Activated CD8-positive, alpha-beta T cell treated with anti-CD3 and anti-CD28 coated beads for 36 hours (primary cell): ENCODE results near the gene GPR85. TPM values are rescaled to one million over a fixed set of nuclear protein-coding genes. Genes with fewer than 3 reads are reported as not detected.
A peak's percentile ranks its signal among the peaks of the same experiment; 100 is the strongest.

Experiments
- ATAC-seq: fragments of 200-7000 bp; cut with Tn5 transposase; one replicate; pipeline ENCODE4 v1.10.0; 2021; ENCODE audit warnings: mild to moderate bottlenecking, moderate library complexity
- CTCF ChIA-PET: fragments of 350-600 bp; sonication (Branson Sonifier 250); formaldehyde crosslinking; loops from one replicate; lab custom pipeline; 2021; ENCODE audit warnings: antibody characterized with exemption; lab: Charles Lee
- POLR2A ChIA-PET: fragments of 350-600 bp; sonication (Branson Sonifier 250); formaldehyde crosslinking; loops from one replicate; lab custom pipeline; 2021; ENCODE audit warnings: antibody characterized with exemption; lab: Charles Lee
- DNase-seq: peaks from one replicate; pipeline ENCODE4 v3.0.0-alpha.2; 2020
- H3K27ac Mint-ChIP-seq: one replicate; pipeline ENCODE4 v1.8.0; 2021; ENCODE audit warnings: mild to moderate bottlenecking, mixed read lengths
- H3K27me3 Mint-ChIP-seq: one replicate; pipeline ENCODE4 v1.8.0; 2021; ENCODE audit warnings: mixed read lengths
- H3K36me3 Mint-ChIP-seq: one replicate; pipeline ENCODE4 v1.8.0; 2021; ENCODE audit warnings: low read depth, mixed read lengths
- H3K4me1 Mint-ChIP-seq: one replicate; pipeline ENCODE4 v1.8.0; 2021; ENCODE audit warnings: low read depth, mixed read lengths
- H3K4me3 Mint-ChIP-seq: one replicate; pipeline ENCODE4 v1.8.0; 2021; ENCODE audit warnings: mild to moderate bottlenecking, moderate library complexity, mixed read lengths
- H3K9me3 Mint-ChIP-seq: one replicate; pipeline ENCODE4 v1.8.0; 2021; ENCODE audit warnings: mixed read lengths
- CTCF ChIP-seq: fragments of 200-600 bp; IDR thresholded peaks from one replicate; pipeline ENCODE4 v1.8.0; 2022; ENCODE audit warnings: antibody characterized with exemption, mild to moderate bottlenecking
- intact Hi-C: fragments of 100-400 bp; cut with micrococcal nuclease; formaldehyde crosslinking; loops from one replicate; pipeline ENCODE4 v1.10.0; 2022
- total RNA-seq, 2 experiments: library from RNA; stranded (reverse); gene quantifications; one replicate each; pipeline ENCODE4 v1.2.3, GENCODE V29; 2021

The GPR85 gene
- not detected for total RNA-seq

DNA sequence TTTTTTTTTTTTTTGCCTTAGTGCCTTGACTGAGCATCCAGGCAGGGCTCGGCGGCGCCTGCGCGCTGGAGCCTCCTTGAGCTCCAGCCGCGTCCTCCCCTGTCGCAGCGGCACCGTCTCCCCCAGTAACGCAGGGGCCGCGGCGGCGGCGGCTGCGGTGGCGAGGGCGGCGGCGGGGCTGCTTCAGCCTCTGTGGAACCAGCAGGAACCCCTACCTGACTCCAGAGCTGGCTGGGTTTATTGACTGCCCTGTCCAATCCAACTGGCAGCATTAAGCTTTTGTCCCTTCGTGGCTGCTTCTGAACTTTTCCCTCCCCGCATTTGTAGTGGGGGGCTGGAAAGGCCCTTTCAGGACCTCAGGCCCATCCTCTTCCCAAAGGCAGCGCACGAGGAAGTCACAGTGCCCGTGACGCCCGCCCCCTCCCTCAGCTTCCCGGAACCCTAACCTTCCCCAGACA lies at the start of gene GPR85:
Gene GPR85, minus strand, starts transcription at position 397 of the 458 bp plus-strand sequence. CDS start 2,106 bp downstream, outside the sequence.
- ChIA-PET CTCF (no interaction called here), POLR2A (interaction anchor here (0.6 kb wide), 1 partner anchor 8 kb away, joined by 3 read pairs; no protein-coding TSS in a partner anchor)
- Mint-ChIP-seq H3K36me3 (no peaks in the 10 kb centered on the region), H3K9me3 (no peaks in the 10 kb centered on the region), H3K27me3 (peaks cover 41% of the 10 kb centered on the region), H3K4me1 (peaks cover 6% of the 10 kb centered on the region), H3K4me3 (no peak within 1 kb of the TSS), H3K27ac (no peak within 1 kb of the TSS)
- intact Hi-C loops, result no loop called here
- ATAC-seq (peak; percentile 80), DNase-seq (peak; percentile 43)
- TF ChIP-seq CTCF, result no peak

DNA sequence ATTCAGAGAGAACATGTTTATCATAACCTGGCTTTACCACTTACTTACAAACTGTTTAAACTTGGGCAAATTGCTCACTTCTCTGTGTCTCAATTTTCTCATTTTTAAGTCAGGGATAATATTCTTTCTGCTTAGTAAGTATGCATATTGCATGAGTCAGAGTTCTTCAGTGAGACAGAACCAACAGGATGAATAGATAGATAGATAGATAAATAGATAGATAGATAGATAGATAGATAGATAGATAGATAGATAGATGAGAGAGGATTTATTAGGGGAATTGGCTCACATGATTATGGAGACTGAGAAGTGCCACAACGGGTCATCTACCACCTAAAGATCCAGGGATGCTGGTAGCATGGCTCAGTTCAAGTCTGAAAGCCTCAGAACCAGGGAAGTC lies 47.4 kb upstream of the GPR85 start:
- ATAC-seq, result no peak
- no peak overlapping the region for H3K27ac Mint-ChIP-seq

GRCh38 chr7:113131367-113131766 lies 44.7 kb upstream of the GPR85 start:
- DNase-seq (no peak), ATAC-seq (no peak)
- Mint-ChIP-seq H3K27ac (no peak overlapping the region), H3K4me3 (no peak overlapping the region), H3K27me3 (peaks cover 5% of the 10 kb centered on the region), H3K4me1 (no peaks in the 10 kb centered on the region), H3K36me3 (no peaks in the 10 kb centered on the region), H3K9me3 (no peaks in the 10 kb centered on the region)
- ChIA-PET POLR2A (no interaction called here), CTCF (no interaction called here)
- no peak for TF ChIP-seq CTCF
- intact Hi-C loops, result no loop called here

More for the DNA sequence above, 47.4 kb upstream of the GPR85 start:
- no peak overlapping the region for H3K4me3 Mint-ChIP-seq
- ChIA-PET CTCF (no interaction called here), POLR2A (no interaction called here)
- H3K27me3 Mint-ChIP-seq, result peaks cover 3% of the 10 kb centered on the region
- no peaks in the 10 kb centered on the region for H3K4me1 Mint-ChIP-seq
- H3K9me3 Mint-ChIP-seq, result no peaks in the 10 kb centered on the region
- no peak for TF ChIP-seq CTCF
- DNase-seq, result no peak
- no peaks in the 10 kb centered on the region for H3K36me3 Mint-ChIP-seq
- intact Hi-C loops, result no loop called here

GRCh38 chr7:113128031-113128430 lies 41.4 kb upstream of the GPR85 start:
- no peaks in the 10 kb centered on the region for H3K9me3 Mint-ChIP-seq
- no peak for ATAC-seq
- peaks cover 2% of the 10 kb centered on the region for H3K27me3 Mint-ChIP-seq
- H3K4me3 Mint-ChIP-seq, result no peak overlapping the region
- peaks cover under 1% of the 10 kb centered on the region for H3K4me1 Mint-ChIP-seq
- intact Hi-C loops, result no loop called here
- TF ChIP-seq CTCF, result no peak
- ChIA-PET POLR2A (no interaction called here), CTCF (no interaction called here)
- DNase-seq, result no peak
- H3K27ac Mint-ChIP-seq, result no peak overlapping the region
- H3K36me3 Mint-ChIP-seq, result no peaks in the 10 kb centered on the region

- Mint-ChIP-seq H3K27me3 (peaks cover 2% of the 10 kb centered on the region), H3K36me3 (no peaks in the 10 kb centered on the region), H3K27ac (no peak overlapping the region), H3K4me3 (no peak overlapping the region), H3K9me3 (no peaks in the 10 kb centered on the region), H3K4me1 (peaks cover 6% of the 10 kb centered on the region)
- ATAC-seq (no peak), DNase-seq (no peak)
- CTCF ChIA-PET, result interaction anchor here (0.7 to 2.2 kb wide), 2 partner anchors 34 to 553 kb away, joined by 3 to 7 read pairs; no protein-coding TSS in a partner anchor
- POLR2A ChIA-PET, result interaction anchor here (1.1 kb wide), 1 partner anchor 10 kb away, joined by 3 read pairs; no protein-coding TSS in a partner anchor
- TF ChIP-seq CTCF, result no peak
- intact Hi-C loops, result no loop called here
Observed at GRCh38 chr7:113125728-113126127, 39.1 kb upstream of the GPR85 start.
